ENCODE results near the gene TRPM3. TPM values are rescaled to one million over a fixed set of nuclear protein-coding genes. Genes with fewer than 3 reads are reported as not detected.

TRPM3 gene
- total and polyA plus RNA-seq, 2 of the 8 experiments (the other 6 are each of a cell fraction or from before 2014, with no cell fraction given) = 2.4 to 10.9 TPM

GRCh38 chr9:70859694-70860093 lies 261.7 kb downstream of the TRPM3 start:
- ChIA-PET POLR2A (ENCODE audit: partially characterized antibody) (no interaction called here), CTCF (ENCODE audit: partially characterized antibody) (interaction anchor here (1.6 kb wide), 1 partner anchor 57 kb away, joined by 3 read pairs; no protein-coding TSS in a partner anchor)
- H3K23me2 ChIP-seq (ENCODE audit: low read depth, low read length) = no peaks in the 10 kb centered on the region
- no peak overlapping the region for H2AK5ac ChIP-seq (ENCODE audit: low read depth, low read length)
- no peak overlapping the region for H3K27ac ChIP-seq (ENCODE audit: low read depth, low read length)
- no peak for FAIRE-seq
- H3K79me1 ChIP-seq (ENCODE audit: low read depth, low read length) = no peaks in the 10 kb centered on the region
- no peak overlapping the region for H2BK120ac ChIP-seq (replicated peaks; ENCODE audit: low read depth, low read length)
- peaks cover 0 to 3% (median 1%) of the 10 kb centered on the region in 4 experiments; a peak in 2 of 7 replicates for H3K4me1 ChIP-seq (replicated peaks in 1 of 4; ENCODE audit: control insufficient read depth in 3 of 4, insufficient read depth in 4 of 4, low read length in 3 of 4)
- no peak overlapping the region for H3K9ac ChIP-seq (replicated peaks in 1 of 4; ENCODE audit: extremely low read depth in 1 of 4, low read depth in 3 of 4, low read length in 3 of 4)
- H4K20me1 ChIP-seq (replicated peaks in 1 of 2; ENCODE audit: control insufficient read depth in 1 of 2, insufficient read depth in 2 of 2, low read length in 2 of 2) = no peaks in the 10 kb centered on the region
- H4K91ac ChIP-seq (replicated peaks; ENCODE audit: insufficient read length, low read length) = no peak overlapping the region
- no peak overlapping the region for H2BK5ac ChIP-seq (ENCODE audit: low read depth, low read length)
- no peak for DNase-seq (ENCODE audit: low read depth in 1 of 2, low spot score in 2 of 2)
- H3K4ac ChIP-seq (replicated peaks; ENCODE audit: insufficient read length, low read depth, low read length) = no peak overlapping the region
- no peak overlapping the region for H3K14ac ChIP-seq (ENCODE audit: insufficient read length)
- no peak overlapping the region for H3K4me2 ChIP-seq (ENCODE audit: insufficient read depth in 1 of 2, low read depth in 2 of 2, low read length in 2 of 2)
- no peak overlapping the region for H2AFZ ChIP-seq (ENCODE audit: low read length)
- H2BK20ac ChIP-seq (ENCODE audit: low read length) = no peak overlapping the region
- H2BK12ac ChIP-seq (ENCODE audit: low read depth, low read length) = no peak overlapping the region
- no peak overlapping the region for H3K23ac ChIP-seq (ENCODE audit: insufficient read length)
- no peak overlapping the region for H4K8ac ChIP-seq (ENCODE audit: extremely low read depth, insufficient read depth, low read length)
- H3K9me3 ChIP-seq (ENCODE audit: insufficient read depth in 2 of 2, low read depth in 1 of 2, low read length in 1 of 2) = no peaks in the 10 kb centered on the region
- no peak overlapping the region for H2BK15ac ChIP-seq (ENCODE audit: low read length)
- H3K4me3 ChIP-seq (ENCODE audit: extremely low read depth in 1 of 4, insufficient read depth in 2 of 4, low read depth in 3 of 4, low read length in 4 of 4) = no peak overlapping the region
- no peaks in the 10 kb centered on the region for H3K27me3 ChIP-seq (replicated peaks in 1 of 4; ENCODE audit: control insufficient read depth in 3 of 4, extremely low read depth in 1 of 4, insufficient read depth in 3 of 4, low read length in 3 of 4)
- H3K79me2 ChIP-seq (ENCODE audit: control insufficient read depth in 1 of 2, insufficient read depth in 2 of 2, low read length in 2 of 2) = no peaks in the 10 kb centered on the region
- no peak overlapping the region for H4K5ac ChIP-seq (ENCODE audit: insufficient read length, low read depth, low read length)
- no peak overlapping the region for H3K56ac ChIP-seq (replicated peaks; ENCODE audit: insufficient read length, low read depth, low read length)
- H3K18ac ChIP-seq (ENCODE audit: extremely low read depth, low read length) = no peak overlapping the region
- H3K36me3 ChIP-seq (ENCODE audit: control insufficient read depth in 2 of 4, insufficient read depth in 4 of 4, low read length in 3 of 4) = peaks cover 0 to 2% (median 0%) of the 10 kb centered on the region in 4 experiments; a peak in 2 of 8 replicates
- WGBS, 2 experiments (ENCODE audit: extremely low coverage in 1 of 2, insufficient coverage in 1 of 2, insufficient read length in 1 of 2, insufficient replicate concordance in 2 of 2, low coverage in 1 of 2, low lambda C conversion rate in 2 of 2, missing lambda C conversion rate in 1 of 2) = 94% methylated on average over 2 of the region's 2 CpGs; no CpG with 5 or more reads in 1 of the 2 experiments
- no peak for TF ChIP-seq RBBP5 (IDR thresholded peaks at IDR 0.05; ENCODE audit: borderline replicate concordance, low read depth, low read length)
- no peak for TF ChIP-seq CBX8 (IDR thresholded peaks at IDR 0.05; ENCODE audit: borderline replicate concordance, low read depth, low read length)
- TF ChIP-seq RAD21 (IDR thresholded peaks at IDR 0.05 in 1 of 2, conservative IDR thresholded peaks at IDR 0.05 in 1 of 2; ENCODE audit: low read depth in 2 of 2, low read length in 2 of 2) = no peak
- no peak for TF ChIP-seq YY1 (IDR thresholded peaks at IDR 0.05; ENCODE audit: low read depth, low read length)
- TF ChIP-seq CTBP2 (IDR thresholded peaks at IDR 0.05; ENCODE audit: borderline replicate concordance, insufficient read depth, insufficient read length, low read length) = no peak
- TF ChIP-seq ZNF274 (IDR thresholded peaks at IDR 0.05; ENCODE audit: borderline replicate concordance, extremely low read depth, low read length) = no peak
- no peak for TF ChIP-seq TBP (IDR thresholded peaks at IDR 0.05; ENCODE audit: low read depth, low read length)
- no peak for TF ChIP-seq BACH1 (IDR thresholded peaks at IDR 0.05; ENCODE audit: low read length)
- TF ChIP-seq SP2 (IDR thresholded peaks at IDR 0.05; ENCODE audit: low read length) = no peak
- no peak for TF ChIP-seq SIN3A (conservative IDR thresholded peaks at IDR 0.05 in 1 of 2, IDR thresholded peaks at IDR 0.05 in 1 of 2; ENCODE audit: low read depth in 1 of 2, low read length in 2 of 2)
- TF ChIP-seq, protein P1, sequence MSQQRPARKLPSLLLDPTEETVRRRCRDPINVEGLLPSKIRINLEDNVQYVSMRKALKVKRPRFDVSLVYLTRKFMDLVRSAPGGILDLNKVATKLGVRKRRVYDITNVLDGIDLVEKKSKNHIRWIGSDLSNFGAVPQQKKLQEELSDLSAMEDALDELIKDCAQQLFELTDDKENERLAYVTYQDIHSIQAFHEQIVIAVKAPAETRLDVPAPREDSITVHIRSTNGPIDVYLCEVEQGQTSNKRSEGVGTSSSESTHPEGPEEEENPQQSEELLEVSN (IDR thresholded peaks at IDR 0.05) = no peak
- no peak for TF ChIP-seq SP4 (IDR thresholded peaks at IDR 0.05; ENCODE audit: low read length)
- TF ChIP-seq CEBPB (IDR thresholded peaks at IDR 0.05; ENCODE audit: low read depth, low read length) = no peak
- TF ChIP-seq, protein P2, sequence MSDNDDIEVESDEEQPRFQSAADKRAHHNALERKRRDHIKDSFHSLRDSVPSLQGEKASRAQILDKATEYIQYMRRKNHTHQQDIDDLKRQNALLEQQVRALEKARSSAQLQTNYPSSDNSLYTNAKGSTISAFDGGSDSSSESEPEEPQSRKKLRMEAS (IDR thresholded peaks at IDR 0.05) = no peak

Data from H1 (cell line).